Endometrium (tissue), 2 donors: ENCODE data around the gene ASTN2.

ENCODE experiments used
- FAIRE-seq: peaks from 2 replicates; lab custom pipeline; 2012; peaks lifted over from hg19 to GRCh38; lab: Jason Lieb, UNC
- donor health status: control.
- donor health status: control.

Gene ASTN2

DNA sequence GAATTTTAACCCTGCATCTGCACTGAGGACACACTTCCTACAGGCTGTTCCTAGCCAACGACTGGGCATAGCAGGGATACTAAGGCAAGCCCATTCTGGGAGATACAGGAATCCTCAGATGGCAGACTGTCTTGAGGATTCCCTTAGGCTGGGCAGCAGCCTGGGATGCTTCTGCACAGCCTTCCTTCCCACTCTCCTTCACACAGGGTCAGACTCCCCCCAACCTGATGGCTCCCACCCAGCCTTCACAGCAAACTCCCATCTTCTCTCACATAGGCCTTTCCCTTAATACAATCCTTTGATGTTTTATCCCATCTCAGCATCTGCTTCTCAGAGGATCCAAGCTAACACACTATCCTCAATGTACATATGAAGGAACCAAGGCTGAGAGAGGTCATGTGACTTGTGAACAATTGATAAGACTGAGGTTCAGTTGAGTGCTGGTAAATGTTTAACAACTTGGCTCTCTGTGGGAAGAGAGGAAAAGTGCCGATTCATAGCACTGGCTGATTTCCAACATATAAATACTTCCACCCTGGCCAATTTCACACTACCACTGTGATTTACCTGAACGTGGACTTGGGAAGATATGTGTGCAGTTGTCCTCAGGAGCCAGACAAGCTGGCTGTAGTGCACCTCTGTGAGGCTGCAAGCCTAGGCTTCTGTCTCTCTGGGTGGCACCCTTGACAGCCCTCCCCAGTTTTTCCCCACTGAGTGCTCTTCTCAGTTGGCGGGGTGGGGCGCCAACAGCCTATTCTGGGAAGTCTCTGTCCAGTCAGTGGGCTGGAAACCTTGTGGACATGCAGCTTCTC, 848.0 kb downstream of the ASTN2 start:
- no peak for FAIRE-seq

DNA sequence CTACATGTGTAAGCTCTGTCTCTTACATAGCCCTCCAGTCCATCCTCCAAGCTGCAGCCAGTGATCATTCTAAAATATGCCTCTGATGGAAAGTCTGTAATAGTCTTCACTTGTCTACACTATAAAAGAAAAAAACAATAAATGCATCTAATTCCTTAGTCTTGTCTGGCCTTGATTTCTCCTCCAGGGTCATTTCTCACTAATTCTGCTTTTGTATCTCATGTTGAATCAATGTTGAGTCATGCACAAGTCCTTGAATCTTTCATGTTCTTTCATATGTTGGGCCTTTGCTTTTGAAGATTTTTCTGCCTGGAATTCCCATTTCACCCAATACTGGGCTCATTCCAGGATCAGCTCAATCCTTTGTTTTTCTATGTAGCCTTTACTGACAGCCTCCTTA, 848.9 kb downstream of the ASTN2 start:
- no peak for FAIRE-seq

DNA sequence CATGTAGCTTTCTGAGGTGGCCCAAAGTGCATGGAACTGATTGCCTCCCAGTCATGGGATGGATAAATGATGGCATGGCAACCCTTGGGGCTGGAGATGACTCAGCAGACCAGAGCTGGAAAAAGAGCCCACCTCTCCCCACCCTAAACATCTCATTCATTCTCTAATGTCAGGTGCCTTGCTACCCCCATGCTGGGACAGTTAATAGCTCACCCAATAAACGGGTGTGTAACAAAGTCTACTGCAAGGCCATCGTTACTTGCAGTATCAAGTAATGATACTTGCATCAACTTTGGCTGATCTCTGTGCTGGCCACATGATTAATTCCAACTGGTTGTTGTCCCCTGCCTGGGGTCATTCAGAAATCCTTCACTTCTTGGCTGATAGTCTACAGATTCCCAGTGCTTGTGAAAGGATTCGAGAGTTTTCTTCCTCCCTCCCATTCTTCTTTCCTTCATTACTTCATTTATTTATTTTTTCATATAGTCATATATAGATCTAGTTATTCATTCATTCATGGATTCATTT, 850.5 kb downstream of the ASTN2 start:
- FAIRE-seq, result no peak

DNA sequence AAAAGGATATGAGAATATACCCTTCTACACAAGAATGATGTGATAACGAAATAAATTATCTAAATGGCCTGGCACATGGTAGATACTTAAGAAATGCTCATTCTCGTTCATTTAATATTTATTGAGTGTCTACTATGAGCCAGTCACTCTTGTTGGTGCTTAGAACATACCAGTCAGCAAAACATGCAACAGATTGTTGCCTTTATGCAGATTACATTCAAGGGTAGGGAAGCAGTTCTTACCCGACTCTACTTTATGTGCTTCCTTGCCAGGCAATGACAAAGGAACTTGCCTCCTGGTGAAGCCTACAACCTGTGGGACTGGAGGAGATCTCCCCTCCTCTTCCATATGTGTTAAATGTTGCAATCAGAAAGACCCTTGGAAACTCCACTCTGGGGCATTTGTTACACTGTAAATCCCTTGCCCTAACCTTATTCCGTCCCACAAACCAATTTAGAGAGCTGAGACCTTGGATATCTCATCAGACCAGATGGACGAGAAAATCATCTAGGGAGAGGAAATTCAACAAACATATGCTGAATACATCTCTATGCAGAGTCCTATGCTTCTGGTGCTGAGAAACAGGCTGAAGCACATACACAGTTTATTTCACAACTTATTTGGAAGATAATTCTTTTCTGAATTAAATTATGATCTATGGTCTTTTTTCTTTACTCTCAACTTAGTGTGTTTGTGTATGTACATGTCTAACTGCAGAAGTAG, 855.9 kb downstream of the ASTN2 start:
- no peak for FAIRE-seq

DNA sequence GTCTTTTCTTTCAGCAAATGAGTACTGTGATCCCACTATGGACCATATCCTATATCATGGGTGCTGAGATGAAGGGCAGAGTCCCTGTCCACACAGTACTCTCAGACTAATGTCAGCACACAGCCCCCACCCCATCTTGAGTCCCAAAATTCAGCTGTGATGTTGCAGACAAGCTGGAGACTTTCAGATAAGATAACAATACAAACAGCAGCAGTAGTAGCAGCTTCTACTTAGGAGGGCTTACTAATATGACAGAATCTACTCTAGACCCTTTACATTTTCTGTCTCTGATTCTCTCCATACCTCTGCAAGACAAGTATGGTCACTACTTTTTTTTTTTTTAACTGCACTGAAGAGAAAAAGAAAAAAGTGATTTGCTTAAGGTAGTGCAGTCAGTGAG, 856.8 kb downstream of the ASTN2 start:
- no peak for FAIRE-seq

DNA sequence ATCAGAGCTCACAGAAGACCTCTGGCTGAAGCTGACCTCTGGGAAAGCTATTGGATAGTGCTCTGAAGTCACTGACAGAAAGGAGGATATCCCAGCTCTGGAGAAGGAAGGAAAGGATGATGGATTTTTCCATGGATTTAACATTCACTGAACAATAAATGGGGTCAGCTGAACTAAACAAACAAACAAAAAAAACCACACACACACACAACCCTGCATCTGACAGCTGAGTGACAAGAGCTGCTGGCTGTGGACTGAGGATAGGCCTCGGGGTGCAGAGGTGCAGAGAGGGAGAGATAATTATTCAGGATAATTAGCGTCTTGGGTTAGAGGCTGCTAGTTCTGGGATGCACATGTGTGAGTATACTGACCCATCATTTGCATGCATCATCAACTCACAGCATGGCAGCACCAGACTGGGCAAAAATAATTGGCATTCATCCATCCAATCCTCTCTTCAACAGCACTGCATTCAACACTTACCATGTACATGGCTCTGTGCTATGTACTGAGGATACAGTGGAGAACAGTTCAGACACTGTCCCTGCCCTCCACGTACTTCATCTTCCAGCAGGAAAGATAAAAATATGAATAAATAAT, 859.2 kb downstream of the ASTN2 start:
- no peak for FAIRE-seq

DNA sequence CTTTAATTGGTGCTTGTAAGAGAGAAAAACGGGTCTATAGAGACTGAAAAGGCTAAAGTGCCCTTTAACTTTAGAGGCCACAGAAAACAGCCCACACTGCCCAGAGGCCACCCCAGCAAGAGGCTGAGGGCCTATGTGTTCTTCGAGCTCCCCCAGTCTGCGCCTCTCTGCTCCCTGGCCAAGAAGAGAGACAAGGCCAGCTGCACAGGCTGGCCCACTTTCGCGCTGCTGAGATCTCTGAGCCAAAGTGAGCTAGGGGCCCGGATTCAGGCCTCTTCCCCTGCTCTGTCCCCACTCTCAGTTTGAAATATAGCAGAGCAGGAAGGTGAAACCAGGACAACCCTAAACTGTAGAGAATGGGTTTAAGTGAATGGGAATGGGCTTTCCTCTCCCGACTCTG, 859.7 kb downstream of the ASTN2 start:
- FAIRE-seq, result no peak

DNA sequence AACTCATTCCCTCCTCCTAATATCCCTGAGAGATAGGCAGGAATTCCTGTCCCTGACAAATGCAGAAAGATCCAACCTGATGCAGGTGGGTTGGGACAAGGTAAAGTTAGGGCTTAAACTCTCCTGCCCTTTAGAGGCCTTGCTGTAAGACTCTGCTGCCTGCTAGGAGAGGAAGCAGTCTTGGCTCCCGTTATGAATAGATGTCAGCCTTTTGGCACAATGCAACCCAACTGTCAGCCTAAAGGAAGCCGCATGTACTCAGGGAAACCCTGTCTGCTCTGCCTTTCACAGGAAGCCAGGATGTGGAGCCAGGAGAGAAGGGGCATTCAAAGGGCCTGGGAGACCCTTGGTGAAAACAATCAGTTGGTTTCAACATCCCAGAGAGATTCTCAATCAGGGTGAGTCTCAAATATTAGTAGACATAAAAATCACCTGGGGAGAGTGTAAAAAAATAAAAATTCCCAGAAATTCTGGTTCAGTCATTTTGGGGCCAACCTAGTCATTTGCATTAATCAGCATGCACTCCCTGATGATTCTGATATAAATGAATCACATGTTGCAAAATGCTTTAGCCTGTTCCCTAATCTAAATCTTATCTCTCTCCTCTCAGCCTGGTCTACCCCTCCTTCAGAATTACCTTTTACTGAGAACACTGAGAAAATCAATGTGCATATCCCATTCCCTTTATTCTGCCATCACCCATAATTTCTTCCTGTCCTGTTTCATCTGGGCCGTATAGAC, 864.0 kb downstream of the ASTN2 start:
- no peak for FAIRE-seq

DNA sequence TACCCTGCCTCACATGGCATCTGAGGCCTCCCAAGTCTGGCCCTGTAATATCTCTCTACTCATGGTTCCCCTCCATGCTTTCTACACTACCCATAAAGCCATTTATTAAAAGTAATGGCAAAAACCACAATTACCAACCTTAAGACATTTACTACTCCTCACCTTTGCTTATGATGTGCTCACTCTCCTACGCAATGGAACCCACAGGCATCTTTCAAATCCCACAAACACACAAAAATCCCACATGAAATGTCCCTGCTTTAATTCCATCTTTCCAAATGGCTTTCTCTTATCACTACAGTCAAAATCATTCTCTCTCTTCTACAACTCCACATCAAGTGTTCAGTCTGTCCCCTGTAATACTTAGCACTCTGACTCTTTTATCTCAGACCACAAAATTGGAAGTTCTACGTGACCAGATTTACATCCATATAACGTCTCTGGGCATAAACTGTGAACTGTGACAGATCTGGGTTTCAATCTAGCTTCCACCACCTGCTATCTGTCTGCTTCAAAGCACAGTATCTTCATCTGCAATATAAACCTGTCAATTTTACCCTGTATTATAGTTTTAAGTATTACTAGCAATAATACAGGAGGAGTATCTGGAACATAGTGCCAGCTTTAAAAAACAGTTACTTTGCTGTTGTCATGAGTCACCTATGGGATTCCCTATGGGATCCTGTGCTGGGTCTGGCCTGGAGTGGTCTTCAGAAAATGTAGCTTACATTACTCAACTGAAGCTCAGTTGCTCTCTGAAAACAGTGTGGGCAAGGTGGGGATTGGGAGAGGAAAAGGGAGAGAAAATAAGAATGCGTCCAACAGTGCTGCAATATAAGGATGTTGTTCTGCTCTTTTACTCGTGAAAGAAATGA, 864.8 kb downstream of the ASTN2 start:
- FAIRE-seq, result no peak

DNA sequence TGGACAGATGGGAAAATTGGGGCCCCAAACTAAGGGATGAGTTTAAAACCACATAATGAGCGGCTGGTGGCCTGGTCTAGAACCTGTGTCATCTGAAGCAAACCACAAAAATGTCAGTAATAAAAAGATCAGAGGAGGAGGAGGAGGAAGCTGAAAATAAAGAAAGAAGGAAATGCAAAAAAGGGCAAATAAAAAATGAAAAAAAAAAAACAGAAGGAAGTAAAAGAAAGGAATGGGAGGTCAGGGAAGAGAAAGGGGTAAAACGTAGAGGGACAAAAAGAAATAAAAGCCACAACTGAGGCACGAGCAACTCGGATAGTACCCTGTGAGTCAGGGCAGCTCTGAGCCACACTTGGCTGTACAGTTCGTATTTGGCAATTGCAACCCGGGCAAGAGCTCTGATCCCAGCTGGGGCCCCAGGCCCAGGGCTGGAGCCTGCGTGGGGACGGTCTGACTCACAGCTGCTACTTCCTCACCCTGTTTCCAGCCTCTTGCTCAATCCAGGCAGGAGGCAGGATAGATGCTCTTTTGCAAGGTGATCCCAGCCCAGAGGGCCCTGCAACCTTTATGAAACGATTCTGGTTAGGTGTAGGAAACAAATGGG, 865.7 kb downstream of the ASTN2 start:
- no peak for FAIRE-seq

DNA sequence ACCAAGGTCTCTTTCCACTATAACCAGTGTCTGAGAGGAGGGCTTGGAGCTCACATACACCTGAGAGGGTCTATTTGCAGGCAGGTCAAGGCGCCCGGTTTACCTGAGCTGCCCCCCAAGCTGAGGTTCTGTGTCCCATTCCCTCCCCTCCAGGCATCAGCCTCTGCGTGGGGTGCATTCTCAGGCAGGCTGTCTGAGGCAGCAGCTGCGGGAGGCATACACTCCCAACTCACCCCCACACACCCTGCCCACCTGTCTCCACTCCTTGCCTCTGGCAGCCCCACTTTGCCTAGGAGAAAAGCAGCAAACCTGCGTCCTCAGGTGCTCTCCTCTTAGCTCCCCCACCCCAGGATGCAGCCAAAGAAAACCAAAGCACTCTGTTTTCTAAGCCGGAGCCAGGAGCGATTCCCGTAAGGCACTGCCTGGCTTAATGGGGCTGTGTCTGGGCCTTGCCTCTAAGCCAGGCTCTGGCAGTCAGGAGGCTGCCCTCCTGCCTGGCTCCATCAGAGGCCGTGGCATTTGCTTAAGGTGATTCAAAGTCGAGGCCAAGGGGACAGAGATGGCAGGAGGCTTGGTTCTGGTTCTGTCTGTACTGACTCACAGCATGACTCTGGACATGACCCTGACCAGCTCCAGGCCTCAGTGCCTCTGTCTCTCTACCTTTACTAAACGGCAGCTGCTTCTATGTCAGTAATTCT, 867.0 kb downstream of the ASTN2 start:
- no peak for FAIRE-seq

DNA sequence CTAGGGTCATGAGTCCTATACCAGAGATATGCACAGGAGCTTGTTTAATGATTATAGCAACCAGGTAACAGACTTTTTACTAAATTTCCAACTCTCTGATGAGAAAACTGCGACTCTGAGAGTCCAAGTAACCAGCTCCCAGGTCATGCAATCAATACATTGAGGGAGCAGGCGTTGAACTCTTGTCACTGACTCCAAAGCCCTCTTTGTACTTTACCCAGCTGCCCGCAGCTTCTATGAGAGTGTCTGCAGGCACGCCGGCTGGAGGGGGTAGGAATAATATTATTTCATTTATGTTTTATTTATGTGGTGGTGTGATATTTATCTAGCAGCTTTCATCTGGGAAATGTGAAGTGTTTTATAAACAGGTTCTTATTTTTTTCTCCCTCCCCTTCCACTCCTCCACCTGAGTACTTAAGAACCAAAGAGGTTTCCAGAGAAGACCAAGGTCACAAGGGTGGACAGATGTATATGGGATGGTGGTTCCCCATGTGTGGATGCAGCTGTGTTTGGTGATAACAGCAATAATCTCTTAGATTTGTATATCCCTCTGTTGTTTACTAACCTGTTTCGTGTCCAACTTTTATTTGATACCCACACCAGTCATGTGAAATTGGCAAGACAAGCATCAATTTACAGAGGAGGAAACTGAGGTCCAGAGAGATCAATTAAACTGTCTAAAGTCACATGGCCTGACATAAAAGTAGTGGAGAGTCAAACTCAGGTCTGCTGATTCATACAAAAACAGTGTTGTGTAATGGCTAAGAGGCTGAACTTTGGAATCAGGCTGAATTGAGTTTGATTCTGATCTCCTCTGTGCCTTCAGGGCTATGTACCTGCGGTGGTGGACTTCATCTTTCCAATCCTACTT, 867.9 kb downstream of the ASTN2 start:
- no peak for FAIRE-seq

DNA sequence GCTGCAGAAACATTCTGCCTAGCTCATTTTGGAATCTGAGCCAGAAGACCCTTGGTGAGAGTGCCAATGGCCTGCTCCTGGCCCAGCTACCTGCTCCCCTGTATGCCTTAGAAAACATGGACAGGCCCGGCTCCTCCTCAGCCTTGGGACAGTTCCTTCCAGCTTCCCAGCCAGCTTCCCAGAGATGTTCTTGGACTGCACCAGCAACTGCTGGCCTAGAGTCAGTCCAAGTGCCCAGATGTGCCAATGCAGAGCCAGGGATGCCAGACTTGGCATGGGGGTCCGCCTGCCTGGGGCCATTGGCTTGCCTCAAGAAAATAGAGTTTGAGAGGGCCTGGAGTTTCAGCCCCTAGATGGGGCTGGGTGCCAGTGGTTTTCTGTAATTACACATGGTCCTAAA, 870.0 kb downstream of the ASTN2 start:
- no peak for FAIRE-seq

DNA sequence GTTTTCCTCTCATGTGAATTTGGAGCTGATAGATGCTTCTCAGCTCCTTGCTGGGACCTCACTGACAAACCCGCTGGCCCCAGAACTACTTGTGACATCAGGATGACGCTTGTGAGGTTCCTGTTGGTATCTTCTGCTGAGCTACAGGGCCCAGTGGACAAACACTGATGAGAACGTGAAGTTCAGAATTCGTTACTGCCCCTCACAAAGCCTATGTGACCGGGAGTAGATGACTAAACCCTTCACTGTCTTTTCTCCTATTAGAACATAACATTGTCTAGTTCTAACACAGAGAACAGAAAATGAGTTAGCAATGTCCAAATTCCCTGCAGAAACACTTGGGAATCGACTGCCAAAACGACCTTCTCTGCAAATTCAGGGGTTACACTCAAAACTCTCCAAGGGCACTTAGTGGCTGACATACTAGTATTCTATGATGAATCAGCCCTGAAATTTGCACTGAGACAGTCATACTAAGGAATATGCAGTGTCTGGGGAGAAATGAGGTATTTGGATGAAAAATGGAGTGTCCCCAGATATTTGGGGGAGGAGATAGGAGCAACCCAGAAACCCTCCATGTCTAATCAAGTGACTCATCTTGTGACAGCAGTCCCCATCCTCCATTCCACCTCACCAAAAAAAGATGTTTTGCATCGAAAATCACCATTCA, 871.0 kb downstream of the ASTN2 start:
- FAIRE-seq, result no peak

DNA sequence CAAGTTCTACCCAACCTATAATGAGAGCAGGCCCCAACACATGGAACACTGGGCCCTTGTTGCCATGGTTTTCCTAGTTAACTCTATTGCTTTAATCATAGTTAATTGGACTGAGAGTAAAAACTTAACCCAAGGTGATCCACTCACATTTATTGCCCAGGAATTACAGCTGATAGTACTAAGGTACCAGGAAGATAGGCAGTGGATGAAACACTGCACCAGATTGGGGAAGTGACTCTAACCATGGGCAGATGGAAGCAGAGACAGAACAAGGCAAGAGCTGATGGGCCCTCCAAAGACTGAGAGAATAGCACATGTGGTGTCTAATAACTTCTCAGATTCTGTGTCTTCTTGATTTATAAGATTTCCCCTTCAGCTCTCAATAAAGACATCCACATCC, 873.5 kb downstream of the ASTN2 start:
- FAIRE-seq, result no peak

DNA sequence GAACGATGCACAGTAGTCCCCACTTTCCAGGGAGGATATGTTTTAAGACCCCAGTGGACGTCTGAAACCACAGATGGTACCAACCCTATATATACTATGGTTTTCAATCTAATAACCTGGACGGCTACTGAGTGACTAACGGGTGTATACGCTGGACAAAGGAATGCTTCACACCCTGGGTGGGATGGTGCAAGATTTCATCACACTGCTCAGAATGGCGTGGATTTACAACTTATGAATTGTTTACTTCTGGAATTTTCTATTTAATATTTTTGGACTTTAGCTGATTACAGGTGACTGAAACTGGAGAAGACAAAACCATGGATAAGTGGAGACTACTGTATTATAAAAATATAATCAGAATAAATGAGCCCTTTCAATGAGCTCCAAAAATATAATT, 875.3 kb downstream of the ASTN2 start:
- no peak for FAIRE-seq

DNA sequence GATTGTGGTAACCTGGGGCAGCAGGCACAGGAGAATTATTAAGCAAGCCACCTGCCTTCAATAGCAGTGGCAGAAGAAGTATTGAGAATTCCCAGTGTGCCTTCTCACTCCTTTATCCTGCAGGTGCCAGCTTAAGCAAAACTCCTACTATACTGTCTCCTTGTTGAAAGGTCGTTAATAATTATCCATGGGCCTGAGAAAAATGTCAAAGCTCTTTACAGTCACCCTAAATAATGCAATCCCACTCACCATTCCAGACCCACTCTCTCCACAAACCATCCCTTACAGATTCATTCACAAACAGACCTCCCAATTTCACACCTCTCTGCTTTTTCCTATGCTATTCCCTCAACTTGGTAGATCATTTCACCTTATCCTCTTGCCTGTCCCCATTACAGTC, 889.2 kb downstream of the ASTN2 start:
- no peak for FAIRE-seq

DNA sequence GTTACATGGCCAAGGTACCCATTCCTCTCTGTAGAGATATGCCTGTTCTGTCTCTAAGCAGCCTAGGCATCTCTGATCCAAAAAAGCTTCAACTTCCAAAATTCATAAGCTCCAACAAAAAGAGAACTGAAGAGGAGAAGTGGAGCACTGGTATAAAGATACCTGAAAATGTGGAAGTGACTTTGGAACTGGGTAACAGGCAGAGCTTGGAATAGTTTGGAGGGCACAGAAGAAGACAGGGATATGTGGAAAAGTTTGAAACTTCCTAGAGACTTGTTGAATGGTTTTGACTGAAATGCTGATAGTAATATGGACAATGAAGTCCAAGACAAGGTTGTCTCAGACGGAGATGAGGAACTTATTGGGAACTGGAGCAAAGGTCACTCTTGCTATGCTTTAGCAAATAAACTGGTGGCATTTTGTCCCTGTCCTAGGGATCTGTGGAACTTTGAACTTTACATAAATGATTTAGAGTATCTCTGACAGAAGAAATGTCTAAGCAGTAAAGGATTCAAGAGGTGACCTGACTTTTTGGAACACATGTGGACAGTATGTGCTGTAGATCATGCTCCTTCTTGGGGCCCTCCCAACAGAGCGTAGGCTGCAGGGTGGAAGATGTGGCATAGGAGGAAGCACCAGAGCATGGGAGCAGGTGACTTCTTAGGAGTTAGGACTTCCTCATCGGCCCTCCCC, 889.9 kb downstream of the ASTN2 start:
- FAIRE-seq, result no peak
